Vagina (tissue), 2 donors: ENCODE data around the gene SDHB. TPM values are rescaled to one million over a fixed set of nuclear protein-coding genes. Genes with fewer than 3 reads are reported as not detected.
A peak's percentile ranks its signal among the peaks of the same experiment; 100 is the strongest.

Experiments
- DNase-seq, 2 donors: peaks; one replicate each; pipeline ENCODE4 v3.0.0-alpha.2; 2017; ENCODE audit errors: extremely low spot score in 2 of 2
- H3K27ac ChIP-seq: fragments of 200-600 bp; sonication (generic); one replicate; pipeline ENCODE4 v1.5.1; 2019
- H3K27me3 ChIP-seq: fragments of 200-600 bp; sonication (generic); one replicate; pipeline ENCODE4 v1.5.1; 2019
- H3K36me3 ChIP-seq, 2 donors: fragments of 200-600 bp; sonication (generic); one replicate each; pipeline ENCODE4 v1.5.1; 2017 to 2019
- H3K4me1 ChIP-seq: fragments of 200-600 bp; sonication (generic); one replicate; pipeline ENCODE4 v1.5.1; 2019
- H3K4me3 ChIP-seq, 2 donors: fragments of 200-600 bp; sonication (generic); 1 replicate in 1 of 2; 2 replicates in 1 of 2; pipeline ENCODE4 v1.5.1; 2016 to 2019
- H3K9me3 ChIP-seq: fragments of 200-600 bp; sonication (generic); one replicate; pipeline ENCODE4 v1.5.1; 2019
- POLR2A ChIP-seq, 2 donors: fragments of 450-650 bp; IDR thresholded peaks; one replicate each; pipeline ENCODE4 v1.6.1; 2017; ENCODE audit warnings: antibody characterized with exemption in 2 of 2, mild to moderate bottlenecking in 2 of 2, moderate library complexity in 2 of 2
- POLR2AphosphoS5 ChIP-seq, 2 donors: sonication (generic); formaldehyde crosslinking; IDR thresholded peaks; one replicate each; pipeline ENCODE4 v1.9.0; 2017; ENCODE audit warnings: antibody characterized with exemption in 2 of 2, mild to moderate bottlenecking in 2 of 2, low read depth in 1 of 2; ENCODE audit not compliant: insufficient read depth in 1 of 2
- intact Hi-C: fragments of 100-400 bp; cut with DNase I; formaldehyde crosslinking; loops from one replicate; pipeline ENCODE4 v1.15.1; 2023
- total RNA-seq: library from RNA; depleted of rRNA; stranded (reverse); fragments of >200 nt; gene quantifications from one replicate; pipeline ENCODE4 v1.2.3, GENCODE V29; 2016
- TF ChIP-seq, protein P1 (sequence below), 3 experiments: fragments of 450-650 bp in 2 of 3; fragments of 200-600 bp in 1 of 3; sonication (generic) in 1 of 3; IDR thresholded peaks; one replicate each; pipeline ENCODE4 v1.5.1; 2017 to 2019; ENCODE audit warnings: antibody characterized with exemption in 3 of 3, mild to moderate bottlenecking in 2 of 3, moderate library complexity in 2 of 3

Gene SDHB
- total RNA-seq, 1 donor from 2014 or later, result 96.5 TPM

DNA sequence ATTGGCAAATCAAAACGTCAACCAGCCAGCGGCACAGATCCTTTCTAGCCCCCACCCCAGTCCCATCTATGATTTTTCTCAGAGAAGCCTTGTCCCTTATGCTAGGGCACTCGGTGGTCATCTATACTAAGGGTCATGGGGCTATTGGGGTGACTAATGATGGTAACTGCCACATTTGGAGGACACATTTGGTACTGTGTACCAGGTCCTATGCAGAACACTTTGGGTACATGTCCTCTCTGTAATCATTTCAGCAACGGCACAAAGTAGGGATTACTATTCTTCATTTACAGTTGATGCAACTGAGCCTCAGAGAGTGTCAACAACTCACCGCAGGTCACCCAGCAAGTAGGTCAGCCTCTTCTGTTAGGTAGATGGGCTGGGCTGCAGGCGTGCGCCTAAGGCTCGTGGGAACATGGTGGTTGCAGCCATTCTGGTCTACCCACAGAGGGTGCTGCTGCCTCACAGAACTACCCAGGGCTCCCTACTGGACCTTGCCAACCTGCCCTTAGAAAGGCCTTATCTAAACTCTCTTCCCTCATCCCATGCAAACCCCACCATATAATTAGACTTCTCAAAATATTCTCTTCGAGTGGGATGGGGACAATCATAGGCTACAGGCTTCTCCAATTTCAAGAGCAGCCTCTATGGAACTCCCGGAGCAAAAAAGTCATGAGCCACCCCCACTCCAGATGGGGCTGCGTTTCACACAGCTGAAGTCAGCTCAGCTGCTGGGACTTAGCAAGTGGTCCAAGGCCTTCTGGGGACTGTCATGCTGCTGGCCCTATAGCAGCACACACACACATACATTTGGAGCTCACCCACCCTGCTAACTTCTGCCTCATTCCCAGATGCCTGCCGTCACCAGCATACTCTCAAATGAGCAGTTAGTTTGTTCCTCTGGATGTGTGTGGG, 5.8 kb upstream of the SDHB start:
- no peaks in the 10 kb centered on the region for H3K27me3 ChIP-seq
- no peaks in the 10 kb centered on the region for H3K9me3 ChIP-seq
- H3K4me1 ChIP-seq, result peaks cover 4% of the 10 kb centered on the region
- DNase-seq, result no peak
- H3K36me3 ChIP-seq, result no peaks in the 10 kb centered on the region
- H3K27ac ChIP-seq, result no peak overlapping the region
- TF ChIP-seq POLR2AphosphoS5 (IDR thresholded peaks at IDR 0.05; ENCODE audit: insufficient read depth in 1 of 2, low read depth in 1 of 2), result no peak
- TF ChIP-seq, protein P1, sequence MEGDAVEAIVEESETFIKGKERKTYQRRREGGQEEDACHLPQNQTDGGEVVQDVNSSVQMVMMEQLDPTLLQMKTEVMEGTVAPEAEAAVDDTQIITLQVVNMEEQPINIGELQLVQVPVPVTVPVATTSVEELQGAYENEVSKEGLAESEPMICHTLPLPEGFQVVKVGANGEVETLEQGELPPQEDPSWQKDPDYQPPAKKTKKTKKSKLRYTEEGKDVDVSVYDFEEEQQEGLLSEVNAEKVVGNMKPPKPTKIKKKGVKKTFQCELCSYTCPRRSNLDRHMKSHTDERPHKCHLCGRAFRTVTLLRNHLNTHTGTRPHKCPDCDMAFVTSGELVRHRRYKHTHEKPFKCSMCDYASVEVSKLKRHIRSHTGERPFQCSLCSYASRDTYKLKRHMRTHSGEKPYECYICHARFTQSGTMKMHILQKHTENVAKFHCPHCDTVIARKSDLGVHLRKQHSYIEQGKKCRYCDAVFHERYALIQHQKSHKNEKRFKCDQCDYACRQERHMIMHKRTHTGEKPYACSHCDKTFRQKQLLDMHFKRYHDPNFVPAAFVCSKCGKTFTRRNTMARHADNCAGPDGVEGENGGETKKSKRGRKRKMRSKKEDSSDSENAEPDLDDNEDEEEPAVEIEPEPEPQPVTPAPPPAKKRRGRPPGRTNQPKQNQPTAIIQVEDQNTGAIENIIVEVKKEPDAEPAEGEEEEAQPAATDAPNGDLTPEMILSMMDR (IDR thresholded peaks at IDR 0.05), result peak in 1 of 3 experiments; percentile 41
- intact Hi-C loops, result no loop called here
- no peak overlapping the region for H3K4me3 ChIP-seq

DNA sequence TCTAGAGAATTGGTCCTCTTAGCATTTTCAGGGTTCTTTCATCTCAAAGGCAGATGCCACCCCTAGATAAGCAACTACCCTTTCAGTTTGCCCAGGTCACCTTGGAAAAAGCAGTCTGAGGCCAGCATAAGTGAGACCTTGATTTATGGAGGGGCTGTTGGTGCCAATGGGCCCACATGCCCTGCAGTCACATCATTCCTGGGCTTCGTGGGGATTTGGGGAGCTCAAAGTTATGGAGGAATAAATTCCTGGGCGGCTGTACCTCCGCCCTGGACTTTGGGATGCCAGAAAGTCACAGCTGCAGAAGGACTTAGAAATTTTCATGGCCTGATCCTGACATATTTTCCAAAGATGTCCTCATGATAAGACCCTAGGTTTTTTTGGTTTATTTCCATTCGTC, 2.7 kb upstream of the SDHB start:
- Histone ChIP-seq H3K9me3 (no peaks in the 10 kb centered on the region), H3K36me3 (peaks cover 0 to 1% of the 10 kb centered on the region in 2 donors), H3K4me1 (peaks cover 18% of the 10 kb centered on the region), H3K27me3 (no peaks in the 10 kb centered on the region), H3K27ac (no peak overlapping the region), H3K4me3 (no peak overlapping the region)
- DNase-seq, result no peak
- intact Hi-C loops, result no loop called here
- TF ChIP-seq POLR2AphosphoS5 (IDR thresholded peaks at IDR 0.05; ENCODE audit: insufficient read depth in 1 of 2, low read depth in 1 of 2), result no peak
- TF ChIP-seq, protein P1 (IDR thresholded peaks at IDR 0.05), result no peak

GRCh38 chr1:17055801-17056200, 2.0 kb upstream of the SDHB start:
- intact Hi-C loops, result no loop called here
- peaks cover 25% of the 10 kb centered on the region for H3K4me1 ChIP-seq
- H3K27me3 ChIP-seq, result no peaks in the 10 kb centered on the region
- TF ChIP-seq, protein P1 (IDR thresholded peaks at IDR 0.05), result no peak
- no peak for TF ChIP-seq POLR2AphosphoS5 (IDR thresholded peaks at IDR 0.05; ENCODE audit: insufficient read depth in 1 of 2, low read depth in 1 of 2)
- no peak for TF ChIP-seq POLR2A (IDR thresholded peaks at IDR 0.05)
- DNase-seq, result no peak
- no peak overlapping the region for H3K4me3 ChIP-seq
- H3K36me3 ChIP-seq, result peaks cover 0 to 8% of the 10 kb centered on the region in 2 donors
- no peaks in the 10 kb centered on the region for H3K9me3 ChIP-seq
- H3K27ac ChIP-seq, result no peak overlapping the region

- peaks cover 26% of the 10 kb centered on the region for H3K4me1 ChIP-seq
- no peaks in the 10 kb centered on the region for H3K9me3 ChIP-seq
- DNase-seq, result no peak
- peaks cover 0 to 19% of the 10 kb centered on the region in 2 donors for H3K36me3 ChIP-seq
- H3K27me3 ChIP-seq, result no peaks in the 10 kb centered on the region
- TF ChIP-seq POLR2AphosphoS5 (IDR thresholded peaks at IDR 0.05; ENCODE audit: insufficient read depth in 1 of 2, low read depth in 1 of 2), result no peak
- TF ChIP-seq POLR2A (IDR thresholded peaks at IDR 0.05), result no peak
- TF ChIP-seq, protein P1 (IDR thresholded peaks at IDR 0.05), result no peak
- intact Hi-C loops, result loop anchor here (5.0 kb wide), 1 partner anchor 96 kb away; no protein-coding TSS in a partner anchor
- peak overlapping the region; percentile 77 for H3K27ac ChIP-seq
- peak overlapping the region; percentile 86 to 89 for H3K4me3 ChIP-seq
These were observed 647 bp downstream of the SDHB start for GRCh38 chr1:17053086-17053684.
